H9 (cell line): Measurements from ENCODE around the gene PCDH10. TPM values are rescaled to one million over a fixed set of nuclear protein-coding genes. Genes with fewer than 3 reads are reported as not detected.

Experiments
- DNase-seq: peaks from one replicate; pipeline ENCODE4 v3.0.0-alpha.2; 2017
- H2AFZ ChIP-seq: one replicate; pipeline ENCODE4 v1.6.1; 2013; ENCODE audit warnings: mild to moderate bottlenecking, low read length, control low read depth, moderate library complexity
- H2AK5ac ChIP-seq: 2 replicates; pipeline ENCODE4 v1.6.1; 2013; ENCODE audit warnings: low read length, control low read depth, mixed read lengths; ENCODE audit not compliant: insufficient read length
- H2BK120ac ChIP-seq: one replicate; pipeline ENCODE4 v1.6.1; 2013; ENCODE audit warnings: low read depth, mild to moderate bottlenecking, low read length, control low read depth, inconsistent platforms; ENCODE audit not compliant: poor library complexity, severe bottlenecking
- H2BK12ac ChIP-seq: 2 replicates; pipeline ENCODE4 v1.6.1; 2013; ENCODE audit warnings: low read length, control low read depth, mixed read lengths, low read depth; ENCODE audit not compliant: insufficient read length
- H2BK15ac ChIP-seq: 2 replicates; pipeline ENCODE4 v1.6.1; 2013; ENCODE audit warnings: low read depth, low read length, control low read depth
- H2BK20ac ChIP-seq: one replicate; pipeline ENCODE4 v1.6.1; 2013; ENCODE audit warnings: low read depth, mild to moderate bottlenecking, low read length, control low read depth, inconsistent platforms; ENCODE audit not compliant: poor library complexity, severe bottlenecking
- H2BK5ac ChIP-seq: 2 replicates; pipeline ENCODE4 v1.6.1; 2013; ENCODE audit warnings: low read length, control low read depth, mixed read lengths; ENCODE audit not compliant: insufficient read length
- H3K14ac ChIP-seq: 2 replicates; pipeline ENCODE4 v1.6.1; 2013; ENCODE audit warnings: low read length, control low read depth; ENCODE audit not compliant: insufficient read depth
- H3K18ac ChIP-seq: 2 replicates; pipeline ENCODE4 v1.6.1; 2013; ENCODE audit warnings: low read depth, mild to moderate bottlenecking, mixed read lengths, low read length, control low read depth; ENCODE audit not compliant: insufficient read length
- H3K23ac ChIP-seq: 2 replicates; pipeline ENCODE4 v1.6.1; 2013; ENCODE audit warnings: low read length, control low read depth, mixed read lengths, low read depth; ENCODE audit not compliant: insufficient read length
- H3K23me2 ChIP-seq: 2 replicates; pipeline ENCODE4 v1.6.1; 2013; ENCODE audit warnings: low read depth, mild to moderate bottlenecking, mixed read lengths, low read length, control low read depth; ENCODE audit not compliant: insufficient read length, poor library complexity, severe bottlenecking
- H3K27ac ChIP-seq: 2 replicates; pipeline ENCODE4 v1.5.1; 2013; ENCODE audit warnings: low read length, control low read depth, mixed read lengths, low read depth; ENCODE audit not compliant: insufficient read length
- H3K27me3 ChIP-seq: 2 replicates; pipeline ENCODE4 v1.6.1; 2013; ENCODE audit warnings: low read length, control low read depth, inconsistent platforms; ENCODE audit not compliant: insufficient read depth
- H3K4ac ChIP-seq: 2 replicates; pipeline ENCODE4 v1.6.1; 2013; ENCODE audit warnings: low read depth, mild to moderate bottlenecking, control low read depth, inconsistent platforms, low read length, moderate library complexity
- H3K4me1 ChIP-seq: 2 replicates; pipeline ENCODE4 v1.6.1; 2013; ENCODE audit warnings: low read length, control low read depth, inconsistent platforms; ENCODE audit not compliant: insufficient read depth
- H3K4me2 ChIP-seq: 2 replicates; pipeline ENCODE4 v1.6.1; 2013; ENCODE audit warnings: low read length, control low read depth, mixed read lengths; ENCODE audit not compliant: insufficient read length, insufficient read depth
- H3K56ac ChIP-seq: 2 replicates; pipeline ENCODE4 v1.6.1; 2013; ENCODE audit warnings: low read depth, mild to moderate bottlenecking, mixed read lengths, low read length, control low read depth; ENCODE audit not compliant: insufficient read length
- H3K79me1 ChIP-seq: 2 replicates; pipeline ENCODE4 v1.6.1; 2013; ENCODE audit warnings: low read depth, mild to moderate bottlenecking, moderate library complexity, low read length, control low read depth, inconsistent platforms; ENCODE audit not compliant: insufficient read depth, poor library complexity, severe bottlenecking
- H3K79me2 ChIP-seq: 2 replicates; pipeline ENCODE4 v1.6.1; 2013; ENCODE audit warnings: low read length, control low read depth, inconsistent platforms; ENCODE audit not compliant: insufficient read depth
- H3K9ac ChIP-seq: 2 replicates; pipeline ENCODE4 v1.6.1; 2013; ENCODE audit warnings: low read length, control low read depth, mixed read lengths; ENCODE audit not compliant: insufficient read length; ENCODE audit errors: extremely low read depth
- H3K9me3 ChIP-seq: one replicate; pipeline ENCODE4 v1.6.1; 2013; ENCODE audit warnings: low read depth, low read length, inconsistent platforms; ENCODE audit not compliant: control insufficient read depth
- H3T11ph ChIP-seq: one replicate; pipeline ENCODE4 v1.6.1; 2013; ENCODE audit warnings: mild to moderate bottlenecking, low read length, control low read depth, inconsistent platforms
- H4K20me1 ChIP-seq: one replicate; pipeline ENCODE4 v1.6.1; 2013; ENCODE audit not compliant: control insufficient read depth, insufficient read length, insufficient read depth
- H4K5ac ChIP-seq: 2 replicates; pipeline ENCODE4 v1.6.1; 2013; ENCODE audit warnings: low read depth, mild to moderate bottlenecking, mixed read lengths, low read length, control low read depth; ENCODE audit not compliant: insufficient read length
- H4K8ac ChIP-seq: replicated peaks from 2 replicates; pipeline ENCODE4 v1.6.1; 2013; ENCODE audit warnings: low read length, control low read depth, mixed read lengths, low read depth; ENCODE audit not compliant: insufficient read length
- H4K91ac ChIP-seq: 2 replicates; pipeline ENCODE4 v1.6.1; 2013; ENCODE audit warnings: low read depth, mild to moderate bottlenecking, moderate library complexity, mixed read lengths, low read length, control low read depth; ENCODE audit not compliant: insufficient read length
- H3K27ac Mint-ChIP-seq, 3 experiments: 2 replicates in 2 of 3; 3 replicates in 1 of 3; pipeline ENCODE4 v1.8.0; 2020 to 2021; ENCODE audit warnings: mixed read lengths in 3 of 3, mild to moderate bottlenecking in 1 of 3, moderate library complexity in 1 of 3
- H3K27me3 Mint-ChIP-seq: 2 replicates; pipeline ENCODE4 v1.8.0; 2021; ENCODE audit warnings: low read depth, mild to moderate bottlenecking, moderate library complexity, mixed read lengths
- H3K36me3 Mint-ChIP-seq, 3 experiments: 2 replicates in 2 of 3; 3 replicates in 1 of 3; pipeline ENCODE4 v1.8.0; 2020 to 2021; ENCODE audit warnings: low read depth in 3 of 3, mixed read lengths in 3 of 3; ENCODE audit not compliant: insufficient read depth in 1 of 3
- H3K4me1 Mint-ChIP-seq, 2 experiments: 2 replicates each; pipeline ENCODE4 v1.8.0; 2020; ENCODE audit warnings: mixed read lengths in 2 of 2
- H3K4me3 Mint-ChIP-seq, 2 experiments: 2 replicates in 1 of 2; 3 replicates in 1 of 2; pipeline ENCODE4 v1.8.0; 2020 to 2021; ENCODE audit warnings: mild to moderate bottlenecking in 2 of 2, mixed read lengths in 2 of 2, moderate library complexity in 1 of 2
- H3K9me3 Mint-ChIP-seq, 2 experiments: 2 replicates in 1 of 2; 3 replicates in 1 of 2; pipeline ENCODE4 v1.8.0; 2020; ENCODE audit warnings: mild to moderate bottlenecking in 2 of 2, mixed read lengths in 2 of 2, moderate library complexity in 1 of 2
- WGBS: extraction: QIAGEN DNeasy Blood & Tissue Kit; methylation state at CpG from one replicate; pipeline ENCODE4 v1.1.7; 2013; ENCODE audit warnings: missing lambda C conversion rate, low lambda C conversion rate, mixed read lengths; ENCODE audit not compliant: insufficient read length; ENCODE audit errors: extremely low coverage; 5-methylcytosine and 5-hydroxymethylcytosine counted together
- total RNA-seq: library from RNA; stranded (reverse); gene quantifications from 2 replicates; pipeline ENCODE4 v1.2.1, GENCODE V29; 2021
- TF ChIP-seq, protein P1 (sequence below): fragments of 200-600 bp; sonication (generic); conservative IDR thresholded peaks from 3 replicates; pipeline ENCODE4 v1.8.0; 2021; ENCODE audit warnings: antibody characterized with exemption, mild to moderate bottlenecking

PCDH10 gene
- total RNA-seq, 1 experiment from 2014 or later, result 8.1 TPM

DNA sequence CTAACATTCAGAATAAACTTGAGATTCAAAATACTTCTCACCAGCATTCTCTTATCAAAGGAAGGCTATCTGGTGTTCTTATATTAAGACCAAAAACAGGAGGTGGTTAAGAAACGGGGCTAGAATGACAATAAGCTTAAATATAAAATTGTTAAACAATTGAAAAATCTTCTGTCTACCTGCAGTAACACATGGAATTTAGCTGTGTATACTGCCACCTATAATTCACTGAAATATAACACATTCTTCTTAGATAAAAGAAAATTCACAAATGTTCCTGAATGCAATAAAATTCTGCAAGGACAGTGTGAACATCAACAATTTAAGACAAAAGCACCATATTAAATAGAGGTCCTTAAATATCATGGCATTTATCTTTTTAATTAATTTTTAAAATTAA, 11.5 kb upstream of the PCDH10 start:
- TF ChIP-seq, protein P1, sequence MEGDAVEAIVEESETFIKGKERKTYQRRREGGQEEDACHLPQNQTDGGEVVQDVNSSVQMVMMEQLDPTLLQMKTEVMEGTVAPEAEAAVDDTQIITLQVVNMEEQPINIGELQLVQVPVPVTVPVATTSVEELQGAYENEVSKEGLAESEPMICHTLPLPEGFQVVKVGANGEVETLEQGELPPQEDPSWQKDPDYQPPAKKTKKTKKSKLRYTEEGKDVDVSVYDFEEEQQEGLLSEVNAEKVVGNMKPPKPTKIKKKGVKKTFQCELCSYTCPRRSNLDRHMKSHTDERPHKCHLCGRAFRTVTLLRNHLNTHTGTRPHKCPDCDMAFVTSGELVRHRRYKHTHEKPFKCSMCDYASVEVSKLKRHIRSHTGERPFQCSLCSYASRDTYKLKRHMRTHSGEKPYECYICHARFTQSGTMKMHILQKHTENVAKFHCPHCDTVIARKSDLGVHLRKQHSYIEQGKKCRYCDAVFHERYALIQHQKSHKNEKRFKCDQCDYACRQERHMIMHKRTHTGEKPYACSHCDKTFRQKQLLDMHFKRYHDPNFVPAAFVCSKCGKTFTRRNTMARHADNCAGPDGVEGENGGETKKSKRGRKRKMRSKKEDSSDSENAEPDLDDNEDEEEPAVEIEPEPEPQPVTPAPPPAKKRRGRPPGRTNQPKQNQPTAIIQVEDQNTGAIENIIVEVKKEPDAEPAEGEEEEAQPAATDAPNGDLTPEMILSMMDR, result no peak
- Histone ChIP-seq H3K4ac (no peak overlapping the region), H3K9me3 (no peaks in the 10 kb centered on the region), H3K79me1 (no peaks in the 10 kb centered on the region), H2AFZ (no peak overlapping the region), H3K79me2 (no peaks in the 10 kb centered on the region), H4K8ac (no peak overlapping the region), H3K4me2 (no peak overlapping the region), H2AK5ac (no peak overlapping the region), H3K14ac (no peak overlapping the region), H3K27me3 (no peaks in the 10 kb centered on the region), H3T11ph (no peak overlapping the region), H4K5ac (no peak overlapping the region), H3K27ac (no peak overlapping the region), H2BK15ac (no peak overlapping the region), H3K56ac (no peak overlapping the region), H2BK20ac (no peak overlapping the region), H3K23me2 (no peaks in the 10 kb centered on the region), H3K9ac (no peak overlapping the region), H2BK5ac (no peak overlapping the region), H4K20me1 (no peaks in the 10 kb centered on the region), H3K18ac (no peak overlapping the region), H3K4me1 (no peaks in the 10 kb centered on the region), H2BK120ac (no peak overlapping the region), H4K91ac (no peak overlapping the region), H3K23ac (no peak overlapping the region), H2BK12ac (no peak overlapping the region)
- DNase-seq, result no peak
- no CpG with 5 or more reads among the region's 1 CpG for WGBS
- Mint-ChIP-seq H3K4me1 (peaks cover 2 to 4% of the 10 kb centered on the region in 2 experiments), H3K36me3 (0 out of 7 replicates have a peak, but pooled peaks cover 0 to 1% (median 0%) of the 10 kb centered on the region in 3 experiments), H3K27me3 (no peaks in the 10 kb centered on the region), H3K27ac (no peak overlapping the region), H3K9me3 (no peaks in the 10 kb centered on the region), H3K4me3 (no peak overlapping the region)
